ENCODE results near the gene FTO. TPM values are rescaled to one million over a fixed set of nuclear protein-coding genes. Genes with fewer than 3 reads are reported as not detected.

The FTO gene
- total RNA-seq, 1 experiment from 2014 or later = 125 TPM

- peaks cover 70% of the 10 kb centered on the region for H3K4me1 ChIP-seq (ENCODE audit: low read length)
- H2AFZ ChIP-seq (ENCODE audit: low read length) = no peak overlapping the region
- H3K27ac ChIP-seq (ENCODE audit: low read length) = peak overlapping the region; percentile 83
- no peak for DNase-seq
- H3K27me3 ChIP-seq (ENCODE audit: low read length) = no peaks in the 10 kb centered on the region
- no peaks in the 10 kb centered on the region for H3K9me3 ChIP-seq (ENCODE audit: low read length)
- H3K79me2 ChIP-seq (ENCODE audit: low read length) = peaks cover 97% of the 10 kb centered on the region
- no peak overlapping the region for H3K4me3 ChIP-seq (ENCODE audit: low read length)
- no peaks in the 10 kb centered on the region for H3K9me2 ChIP-seq (replicated peaks; ENCODE audit: insufficient read depth, low read length)
- peak overlapping the region; percentile 0; the same call in 1 of the 2 replicates for H3K9ac ChIP-seq (ENCODE audit: low read length)
- H3K4me2 ChIP-seq (ENCODE audit: low read depth, low read length, poor library complexity, severe bottlenecking) = peak overlapping the region; percentile 28
- H3K36me3 ChIP-seq (ENCODE audit: insufficient read depth, low read length) = no peaks in the 10 kb centered on the region
- no peaks in the 10 kb centered on the region for H4K20me1 ChIP-seq (ENCODE audit: insufficient read depth, low read depth, low read length)
These were observed 54.1 kb downstream of the FTO start for GRCh38 chr16:53757971-53758609.

DNA sequence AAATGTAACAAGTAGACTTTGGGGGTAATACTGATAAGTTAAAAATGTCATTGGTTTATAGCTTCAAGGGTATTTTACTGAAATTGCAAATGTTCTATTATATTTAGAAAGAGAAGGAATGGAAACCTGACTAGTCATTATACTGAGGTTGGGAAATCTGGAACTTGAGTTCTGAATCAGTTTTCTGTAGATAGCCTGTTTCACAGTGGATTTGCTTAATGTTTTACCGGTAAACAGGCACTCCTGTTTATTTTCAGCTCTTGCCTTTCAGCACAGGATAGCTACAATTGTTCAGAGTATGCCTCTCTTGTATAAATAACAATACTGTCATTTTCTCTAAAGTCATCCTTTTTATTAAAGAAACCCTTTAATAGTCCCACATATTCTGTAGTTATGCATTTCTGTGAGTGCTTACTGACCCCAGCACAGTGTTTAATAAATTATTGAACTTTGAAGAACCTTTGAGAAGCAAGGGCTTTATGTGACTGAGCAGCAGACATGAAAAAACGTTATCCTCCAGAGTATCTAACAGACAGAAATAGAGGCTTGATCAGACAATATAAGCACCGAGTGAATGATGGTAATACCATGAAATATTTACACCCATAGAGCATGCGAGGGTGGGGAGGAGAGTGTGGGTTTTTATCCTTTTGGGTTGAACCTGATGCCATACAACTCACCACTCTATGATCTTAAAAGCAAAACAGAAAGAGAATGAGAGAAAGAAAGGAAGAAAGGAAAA is 58.2 kb downstream of the FTO start:
- no peak for DNase-seq
- Histone ChIP-seq H4K20me1 (ENCODE audit: insufficient read depth, low read depth, low read length) (no peaks in the 10 kb centered on the region), H3K4me3 (ENCODE audit: low read length) (no peak overlapping the region), H3K79me2 (ENCODE audit: low read length) (peaks cover 96% of the 10 kb centered on the region), H3K4me1 (ENCODE audit: low read length) (peaks cover 38% of the 10 kb centered on the region), H3K36me3 (ENCODE audit: insufficient read depth, low read length) (no peaks in the 10 kb centered on the region), H3K9ac (ENCODE audit: low read length) (no peak overlapping the region), H3K9me3 (ENCODE audit: low read length) (no peaks in the 10 kb centered on the region), H3K27ac (ENCODE audit: low read length) (peak overlapping the region; percentile 43), H3K9me2 (replicated peaks; ENCODE audit: insufficient read depth, low read length) (no peaks in the 10 kb centered on the region), H3K27me3 (ENCODE audit: low read length) (no peaks in the 10 kb centered on the region), H2AFZ (ENCODE audit: low read length) (no peak overlapping the region), H3K4me2 (ENCODE audit: low read depth, low read length, poor library complexity, severe bottlenecking) (peak overlapping the region; percentile 16)

GRCh38 chr16:53766304-53767016 is 62.5 kb downstream of the FTO start:
- H3K27me3 ChIP-seq (ENCODE audit: low read length) = no peaks in the 10 kb centered on the region
- H3K36me3 ChIP-seq (ENCODE audit: insufficient read depth, low read length) = no peaks in the 10 kb centered on the region
- H3K9ac ChIP-seq (ENCODE audit: low read length) = no peak overlapping the region
- H3K9me3 ChIP-seq (ENCODE audit: low read length) = no peaks in the 10 kb centered on the region
- H3K27ac ChIP-seq (ENCODE audit: low read length) = no peak overlapping the region
- no peak overlapping the region for H3K4me2 ChIP-seq (ENCODE audit: low read depth, low read length, poor library complexity, severe bottlenecking)
- H3K9me2 ChIP-seq (replicated peaks; ENCODE audit: insufficient read depth, low read length) = no peaks in the 10 kb centered on the region
- peaks cover 97% of the 10 kb centered on the region for H3K79me2 ChIP-seq (ENCODE audit: low read length)
- no peak for DNase-seq
- H2AFZ ChIP-seq (ENCODE audit: low read length) = no peak overlapping the region
- H3K4me1 ChIP-seq (ENCODE audit: low read length) = peaks cover 54% of the 10 kb centered on the region
- no peak overlapping the region for H3K4me3 ChIP-seq (ENCODE audit: low read length)
- H4K20me1 ChIP-seq (ENCODE audit: insufficient read depth, low read depth, low read length) = no peaks in the 10 kb centered on the region

DNA sequence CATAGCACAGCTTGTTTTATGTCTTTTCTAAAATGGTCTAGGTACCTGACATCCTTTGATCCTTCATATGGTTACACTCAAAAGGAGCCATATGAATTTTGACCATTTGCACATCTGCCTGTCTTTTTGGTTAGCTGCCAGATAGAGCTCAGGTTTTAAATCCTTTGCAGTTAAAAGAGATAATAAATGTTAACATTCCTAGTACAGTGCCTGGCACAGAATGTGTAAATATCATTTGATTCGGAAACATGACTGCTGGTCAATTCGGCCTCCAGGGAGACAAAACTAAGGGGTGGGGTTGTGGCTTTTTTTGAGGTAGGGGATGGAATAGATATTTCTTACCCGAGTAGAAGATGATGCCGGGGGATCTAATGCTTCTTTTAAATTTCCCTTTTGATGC is 64.2 kb downstream of the FTO start:
- Histone ChIP-seq H3K79me2 (ENCODE audit: low read length) (peaks cover 97% of the 10 kb centered on the region), H3K4me1 (ENCODE audit: low read length) (peaks cover 60% of the 10 kb centered on the region), H2AFZ (ENCODE audit: low read length) (no peak overlapping the region), H4K20me1 (ENCODE audit: insufficient read depth, low read depth, low read length) (no peaks in the 10 kb centered on the region), H3K27me3 (ENCODE audit: low read length) (no peaks in the 10 kb centered on the region), H3K9ac (ENCODE audit: low read length) (no peak overlapping the region), H3K36me3 (ENCODE audit: insufficient read depth, low read length) (no peaks in the 10 kb centered on the region), H3K4me2 (ENCODE audit: low read depth, low read length, poor library complexity, severe bottlenecking) (no peak overlapping the region), H3K9me2 (replicated peaks; ENCODE audit: insufficient read depth, low read length) (no peaks in the 10 kb centered on the region), H3K27ac (ENCODE audit: low read length) (peak overlapping the region; percentile 41; the same call in 1 of the 2 replicates), H3K4me3 (ENCODE audit: low read length) (no peak overlapping the region), H3K9me3 (ENCODE audit: low read length) (no peaks in the 10 kb centered on the region)
- DNase-seq = peak; percentile 42

GRCh38 chr16:53768593-53768992 is 64.6 kb downstream of the FTO start:
- H4K20me1 ChIP-seq (ENCODE audit: insufficient read depth, low read depth, low read length) = no peaks in the 10 kb centered on the region
- H2AFZ ChIP-seq (ENCODE audit: low read length) = no peak overlapping the region
- no peaks in the 10 kb centered on the region for H3K9me2 ChIP-seq (replicated peaks; ENCODE audit: insufficient read depth, low read length)
- no peaks in the 10 kb centered on the region for H3K36me3 ChIP-seq (ENCODE audit: insufficient read depth, low read length)
- H3K27me3 ChIP-seq (ENCODE audit: low read length) = no peaks in the 10 kb centered on the region
- peak; percentile 39 for DNase-seq
- no peaks in the 10 kb centered on the region for H3K9me3 ChIP-seq (ENCODE audit: low read length)
- peak overlapping the region; percentile 41; the same call in 1 of the 2 replicates for H3K27ac ChIP-seq (ENCODE audit: low read length)
- H3K4me3 ChIP-seq (ENCODE audit: low read length) = no peak overlapping the region
- H3K9ac ChIP-seq (ENCODE audit: low read length) = no peak overlapping the region
- H3K79me2 ChIP-seq (ENCODE audit: low read length) = peaks cover 97% of the 10 kb centered on the region
- peaks cover 62% of the 10 kb centered on the region for H3K4me1 ChIP-seq (ENCODE audit: low read length)
- H3K4me2 ChIP-seq (ENCODE audit: low read depth, low read length, poor library complexity, severe bottlenecking) = no peak overlapping the region

DNA sequence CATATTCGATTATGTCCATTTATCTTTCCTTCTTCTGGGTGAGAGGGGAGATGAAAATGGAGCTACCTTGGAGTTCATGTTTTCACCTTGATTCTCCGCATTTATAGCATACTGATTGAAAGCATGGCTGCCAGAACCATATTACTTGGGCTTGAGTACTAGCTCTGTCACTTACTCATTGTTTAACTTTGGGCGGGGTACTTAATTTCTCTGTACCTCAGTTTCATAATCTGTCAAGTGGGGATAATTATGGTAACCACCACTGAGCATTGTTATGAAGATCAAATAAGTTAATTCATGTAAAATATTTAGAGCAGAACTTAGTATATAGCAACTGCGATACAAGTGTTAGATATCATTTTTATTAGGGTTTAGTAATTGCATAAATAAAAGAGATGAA is 65.2 kb downstream of the FTO start:
- Histone ChIP-seq H3K9me2 (replicated peaks; ENCODE audit: insufficient read depth, low read length) (no peaks in the 10 kb centered on the region), H3K9ac (ENCODE audit: low read length) (no peak overlapping the region), H3K27me3 (ENCODE audit: low read length) (no peaks in the 10 kb centered on the region), H3K4me3 (ENCODE audit: low read length) (no peak overlapping the region), H3K4me1 (ENCODE audit: low read length) (peaks cover 68% of the 10 kb centered on the region), H3K79me2 (ENCODE audit: low read length) (peaks cover 97% of the 10 kb centered on the region), H3K4me2 (ENCODE audit: low read depth, low read length, poor library complexity, severe bottlenecking) (no peak overlapping the region), H4K20me1 (ENCODE audit: insufficient read depth, low read depth, low read length) (no peaks in the 10 kb centered on the region), H3K9me3 (ENCODE audit: low read length) (no peaks in the 10 kb centered on the region), H3K27ac (ENCODE audit: low read length) (no peak overlapping the region), H2AFZ (ENCODE audit: low read length) (no peak overlapping the region), H3K36me3 (ENCODE audit: insufficient read depth, low read length) (no peaks in the 10 kb centered on the region)
- no peak for DNase-seq

- no peak overlapping the region for H3K4me3 ChIP-seq (ENCODE audit: low read length)
- no peaks in the 10 kb centered on the region for H4K20me1 ChIP-seq (ENCODE audit: insufficient read depth, low read depth, low read length)
- H3K4me1 ChIP-seq (ENCODE audit: low read length) = peaks cover 74% of the 10 kb centered on the region
- H2AFZ ChIP-seq (ENCODE audit: low read length) = no peak overlapping the region
- DNase-seq = no peak
- peaks cover 97% of the 10 kb centered on the region for H3K79me2 ChIP-seq (ENCODE audit: low read length)
- no peaks in the 10 kb centered on the region for H3K9me2 ChIP-seq (replicated peaks; ENCODE audit: insufficient read depth, low read length)
- no peak overlapping the region for H3K9ac ChIP-seq (ENCODE audit: low read length)
- H3K9me3 ChIP-seq (ENCODE audit: low read length) = no peaks in the 10 kb centered on the region
- H3K4me2 ChIP-seq (ENCODE audit: low read depth, low read length, poor library complexity, severe bottlenecking) = no peak overlapping the region
- H3K27ac ChIP-seq (ENCODE audit: low read length) = peak overlapping the region; percentile 46
- H3K27me3 ChIP-seq (ENCODE audit: low read length) = no peaks in the 10 kb centered on the region
- H3K36me3 ChIP-seq (ENCODE audit: insufficient read depth, low read length) = no peaks in the 10 kb centered on the region
These were observed 65.8 kb downstream of the FTO start for GRCh38 chr16:53769787-53770186.

- H3K36me3 ChIP-seq (ENCODE audit: insufficient read depth, low read length) = no peaks in the 10 kb centered on the region
- H3K4me3 ChIP-seq (ENCODE audit: low read length) = no peak overlapping the region
- peaks cover 82% of the 10 kb centered on the region for H3K4me1 ChIP-seq (ENCODE audit: low read length)
- H3K79me2 ChIP-seq (ENCODE audit: low read length) = peaks cover 98% of the 10 kb centered on the region
- H3K27me3 ChIP-seq (ENCODE audit: low read length) = no peaks in the 10 kb centered on the region
- H3K4me2 ChIP-seq (ENCODE audit: low read depth, low read length, poor library complexity, severe bottlenecking) = no peak overlapping the region
- H3K27ac ChIP-seq (ENCODE audit: low read length) = peak overlapping the region; percentile 46
- peak; percentile 47 for DNase-seq
- no peaks in the 10 kb centered on the region for H3K9me2 ChIP-seq (replicated peaks; ENCODE audit: insufficient read depth, low read length)
- no peak overlapping the region for H2AFZ ChIP-seq (ENCODE audit: low read length)
- no peaks in the 10 kb centered on the region for H4K20me1 ChIP-seq (ENCODE audit: insufficient read depth, low read depth, low read length)
- no peak overlapping the region for H3K9ac ChIP-seq (ENCODE audit: low read length)
- H3K9me3 ChIP-seq (ENCODE audit: low read length) = no peaks in the 10 kb centered on the region
These were observed 66.7 kb downstream of the FTO start for GRCh38 chr16:53770641-53771040.

Data from Karpas-422 (cell line).